GM12892 (cell line): Measurements from ENCODE around the gene VPS72.

Source experiments
- DNase-seq: peaks from one replicate; pipeline ENCODE4 v3.0.0; 2011; ENCODE audit not compliant: insufficient read length
- FAIRE-seq: peaks from 2 replicates; lab custom pipeline; 2011; peaks lifted over from hg19 to GRCh38; lab: Jason Lieb, UNC
- POLR2A ChIP-seq: IDR thresholded peaks from 2 replicates; pipeline ENCODE4 v1.6.1; 2011; ENCODE audit warnings: low read depth, low read length, control low read depth
- POLR2AphosphoS5 ChIP-seq: IDR thresholded peaks from 2 replicates; pipeline ENCODE4 v1.6.1; 2011; ENCODE audit warnings: low read depth, low read length, control low read depth
- TAF1 ChIP-seq: IDR thresholded peaks from 2 replicates; pipeline ENCODE4 v1.6.1; 2011; ENCODE audit warnings: low read depth, mild to moderate bottlenecking, control low read depth, low read length, borderline replicate concordance

VPS72 gene

GRCh38 chr1:151156515-151156819 is 33.5 kb downstream of the VPS72 start, which contains the start of gene TNFAIP8L2:
TSS of gene TNFAIP8L2 (plus strand) at chr1:151156649. CDS start at chr1:151158698, 2,049 bp downstream.
- TF ChIP-seq POLR2A (no peak; the same call in 1 of the 2 replicates), TAF1 (no peak)
- no peak for DNase-seq
- no peak for FAIRE-seq

- FAIRE-seq (no peak), DNase-seq (no peak)
- TF ChIP-seq POLR2AphosphoS5 (no peak), POLR2A (no peak), TAF1 (no peak)
Measured at GRCh38 chr1:151147665-151148064, 42.3 kb downstream of the VPS72 start.

GRCh38 chr1:151147132-151147503 is 42.9 kb downstream of the VPS72 start:
- no peak for TF ChIP-seq POLR2AphosphoS5
- TF ChIP-seq TAF1: no peak
- DNase-seq (no peak), FAIRE-seq (no peak)

GRCh38 chr1:151146412-151147131 is 43.4 kb downstream of the VPS72 start, which contains the start of gene SEMA6C:
TSS of gene SEMA6C (minus strand) at chr1:151146631. CDS start at chr1:151142621, 4,010 bp downstream.
- TF ChIP-seq TAF1 (no peak), POLR2A (no peak), POLR2AphosphoS5 (no peak)
- DNase-seq (peak; percentile 90), FAIRE-seq (peak; percentile 89)

GRCh38 chr1:151146072-151146411 is 44.0 kb downstream of the VPS72 start:
- DNase-seq: no peak
- no peak for TF ChIP-seq TAF1
- no peak for FAIRE-seq

- DNase-seq (no peak), FAIRE-seq (no peak)
- TF ChIP-seq POLR2AphosphoS5 (no peak), TAF1 (no peak)
Measured at GRCh38 chr1:151145304-151146071, 44.5 kb downstream of the VPS72 start.

- FAIRE-seq (no peak), DNase-seq (no peak)
- TF ChIP-seq POLR2AphosphoS5 (no peak), POLR2A (no peak), TAF1 (no peak)
Measured at GRCh38 chr1:151144474-151145303, 45.3 kb downstream of the VPS72 start.

- no peak for FAIRE-seq
- DNase-seq: no peak
- TF ChIP-seq POLR2A: no peak
- TF ChIP-seq POLR2AphosphoS5: no peak
- no peak for TF ChIP-seq TAF1
Measured at GRCh38 chr1:151143986-151144385, 46.0 kb downstream of the VPS72 start.

- TF ChIP-seq TAF1 (no peak), POLR2A (no peak), POLR2AphosphoS5 (no peak)
- no peak for DNase-seq
- FAIRE-seq: no peak
Measured at GRCh38 chr1:151143057-151143435, 47.0 kb downstream of the VPS72 start.

- TF ChIP-seq TAF1 (no peak), POLR2AphosphoS5 (no peak), POLR2A (no peak)
- FAIRE-seq: no peak
- DNase-seq: no peak
Measured at GRCh38 chr1:151142411-151143056, 47.5 kb downstream of the VPS72 start.

GRCh38 chr1:151137789-151138188 is 52.2 kb downstream of the VPS72 start:
- DNase-seq: no peak
- FAIRE-seq: no peak
- TF ChIP-seq TAF1 (no peak), POLR2AphosphoS5 (no peak), POLR2A (no peak)
